NCI-H1694 (cell line): ENCODE results near the gene GREM2.
A peak's percentile ranks its signal among the peaks of the same experiment; 100 is the strongest.

ENCODE experiments used
- DNase-seq: peaks from one replicate; lab custom pipeline; 2025; lab: John Stamatoyannopoulos, UW

The GREM2 gene

DNA sequence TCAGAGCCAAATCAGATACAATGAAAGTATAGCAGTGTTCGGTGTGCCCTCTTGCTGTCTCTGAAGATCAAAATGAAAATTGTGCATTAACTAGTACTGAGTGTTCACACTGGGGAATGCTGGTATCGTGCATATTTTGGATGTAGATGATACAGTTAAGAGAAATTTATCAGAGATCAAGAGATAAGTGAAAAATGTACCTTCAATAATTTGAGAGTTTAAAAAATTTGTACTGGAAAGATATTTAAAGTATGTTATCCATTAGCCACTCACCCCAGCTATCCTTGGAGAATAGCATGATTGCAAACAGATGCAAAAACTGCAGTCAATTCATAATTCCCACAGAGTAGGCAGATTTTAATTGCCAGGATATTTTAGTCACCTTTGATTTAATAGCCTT lies 56.4 kb downstream of the GREM2 start:
- DNase-seq = no peak

DNA sequence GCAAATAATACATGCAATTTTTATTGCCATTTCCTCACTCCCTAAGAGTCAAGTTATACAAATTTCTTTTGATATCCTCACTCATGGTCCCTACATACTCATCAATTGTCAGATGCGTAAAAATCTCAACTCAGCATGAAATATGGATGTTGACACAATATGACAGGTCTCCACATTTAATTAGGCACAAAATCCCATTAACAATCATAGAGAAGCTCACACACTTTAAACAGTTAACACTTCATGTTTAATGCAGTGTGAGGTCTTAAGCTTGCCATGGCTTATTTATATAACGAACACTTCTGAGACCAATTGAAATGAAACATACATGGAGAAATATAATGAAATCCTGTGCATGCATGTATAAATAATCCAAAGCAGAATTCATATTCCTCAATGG lies 58.6 kb downstream of the GREM2 start:
- no peak for DNase-seq

- DNase-seq = no peak
Measured at GRCh38 chr1:240539769-240540414, 72.1 kb downstream of the GREM2 start.

- DNase-seq = no peak
Measured at GRCh38 chr1:240538776-240539430, 73.1 kb downstream of the GREM2 start.

- no peak for DNase-seq
Measured at GRCh38 chr1:240533154-240533780, 78.7 kb downstream of the GREM2 start.

DNA sequence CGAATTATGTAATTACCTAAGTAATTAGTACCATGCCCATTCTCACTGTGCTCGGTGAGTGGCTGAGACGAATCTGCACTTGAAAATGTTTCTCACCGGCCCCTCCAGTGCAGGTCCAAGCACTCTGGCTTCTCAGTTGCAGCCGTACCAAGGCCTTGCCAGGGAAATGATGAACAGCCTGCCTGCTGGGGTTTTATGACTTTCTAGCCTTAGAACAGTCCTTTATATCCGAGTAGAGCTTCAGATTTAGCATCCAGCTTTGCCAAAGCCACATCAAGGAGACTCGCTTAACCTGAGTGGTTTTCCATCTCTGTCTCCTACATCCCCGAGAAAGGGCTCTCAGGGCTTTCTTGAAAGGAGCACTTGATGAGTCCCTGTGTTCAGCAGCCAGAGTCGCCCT lies 83.4 kb downstream of the GREM2 start:
- DNase-seq = no peak

DNA sequence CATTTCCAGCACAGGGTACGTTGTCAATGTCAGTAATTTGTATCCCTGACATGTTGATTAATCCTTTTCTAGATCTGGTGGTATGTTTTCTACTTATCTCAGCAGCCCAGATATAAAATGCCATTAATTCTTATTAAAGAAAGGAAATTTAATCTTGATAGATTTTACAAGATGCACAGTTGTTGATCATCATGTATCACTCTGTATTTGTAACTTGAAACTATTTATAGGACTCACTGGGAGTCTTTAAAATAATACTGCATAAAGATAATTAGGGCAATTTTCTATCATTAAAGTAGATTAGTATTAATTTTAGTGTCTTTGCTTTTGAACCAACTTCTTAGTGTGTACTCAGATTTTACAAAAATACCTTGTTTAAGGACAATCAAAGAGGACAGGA lies 84.9 kb downstream of the GREM2 start:
- DNase-seq = no peak

- no peak for DNase-seq
Measured at GRCh38 chr1:240526312-240526711, 85.6 kb downstream of the GREM2 start.

GRCh38 chr1:240524356-240525069 lies 87.4 kb downstream of the GREM2 start:
- DNase-seq = no peak

GRCh38 chr1:240522122-240522822 lies 89.7 kb downstream of the GREM2 start:
- DNase-seq = no peak

GRCh38 chr1:240517891-240518290 lies 94.1 kb downstream of the GREM2 start:
- DNase-seq = no peak

GRCh38 chr1:240516069-240516468 lies 95.9 kb downstream of the GREM2 start:
- DNase-seq = no peak

GRCh38 chr1:240515505-240515904 lies 96.5 kb downstream of the GREM2 start:
- DNase-seq = no peak

DNA sequence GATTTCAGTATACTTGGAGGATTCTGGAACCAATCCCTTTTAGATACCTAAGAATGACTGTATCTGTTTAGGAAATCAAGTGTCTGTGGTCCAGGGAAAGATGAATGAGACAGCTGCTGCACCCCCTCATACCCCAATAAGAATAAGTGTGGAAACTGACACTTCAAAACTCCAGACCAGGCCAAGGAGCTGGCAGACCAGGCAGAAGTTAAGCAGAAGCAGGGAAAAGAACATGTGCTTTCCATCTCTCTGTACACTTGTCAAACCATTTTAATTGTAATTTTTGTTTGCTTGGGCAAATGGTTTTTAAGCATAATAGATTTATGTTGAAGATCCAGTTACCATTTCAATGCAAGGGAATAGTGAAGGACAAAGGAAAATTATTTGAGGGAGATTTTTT lies 100.2 kb downstream of the GREM2 start:
- DNase-seq = no peak

GRCh38 chr1:240508950-240509349 lies 103.0 kb downstream of the GREM2 start:
- DNase-seq = no peak

DNA sequence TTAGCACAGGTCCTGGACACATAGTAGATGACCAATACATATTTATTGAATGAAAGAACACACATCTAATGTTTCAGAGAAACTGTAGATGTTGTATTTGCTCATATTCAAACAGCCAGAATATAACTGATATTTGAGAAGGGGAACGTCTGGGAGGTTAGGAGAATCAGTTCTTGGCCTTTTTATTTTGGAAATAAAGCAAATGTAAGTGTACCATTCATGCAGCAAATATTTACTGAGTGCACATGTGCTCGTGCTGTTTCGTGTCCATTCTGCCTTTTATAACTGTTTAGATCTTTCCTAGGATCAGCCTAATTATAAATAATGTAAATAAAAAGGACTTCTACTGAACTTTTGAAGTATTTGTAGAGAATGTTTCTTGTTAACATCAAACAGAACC lies 103.8 kb downstream of the GREM2 start:
- no peak for DNase-seq

DNA sequence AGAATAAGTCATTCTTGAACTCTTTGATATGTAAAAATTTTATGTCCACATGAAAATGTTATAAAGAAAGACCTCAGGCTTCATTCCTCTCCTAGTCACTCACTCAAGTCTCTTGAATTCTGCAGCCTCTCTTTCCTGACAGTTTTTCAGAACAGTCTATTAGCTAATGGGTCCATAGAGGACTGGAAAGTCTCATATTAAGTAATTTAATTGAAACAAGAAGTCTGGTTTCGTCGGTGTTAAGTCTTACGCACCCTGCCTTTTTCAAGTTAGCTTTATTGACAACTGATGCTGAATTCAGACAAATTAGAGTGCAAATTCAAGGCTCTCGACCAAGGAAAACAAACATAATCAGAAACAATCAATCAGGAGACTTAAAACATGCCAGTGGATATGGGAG lies 105.8 kb downstream of the GREM2 start:
- no peak for DNase-seq

DNA sequence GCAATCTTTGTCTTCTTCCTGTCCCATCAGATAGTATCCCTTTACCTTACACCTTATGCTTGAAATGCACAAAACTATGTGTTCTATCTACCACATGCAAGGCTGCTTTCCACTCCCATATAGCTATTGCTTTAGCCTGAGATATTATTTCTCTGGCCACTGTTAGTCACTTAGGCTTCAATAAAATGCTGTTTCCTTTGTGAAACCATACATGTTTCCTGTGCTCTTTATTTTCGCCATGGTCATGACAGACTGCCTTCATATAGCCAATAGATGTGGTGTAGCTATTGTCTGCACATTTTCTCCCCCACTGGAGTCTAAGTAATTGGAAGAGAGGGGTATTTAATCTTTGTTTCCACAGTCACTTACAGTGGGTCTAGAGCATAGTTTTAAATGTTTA lies 108.4 kb downstream of the GREM2 start:
- DNase-seq = no peak

DNA sequence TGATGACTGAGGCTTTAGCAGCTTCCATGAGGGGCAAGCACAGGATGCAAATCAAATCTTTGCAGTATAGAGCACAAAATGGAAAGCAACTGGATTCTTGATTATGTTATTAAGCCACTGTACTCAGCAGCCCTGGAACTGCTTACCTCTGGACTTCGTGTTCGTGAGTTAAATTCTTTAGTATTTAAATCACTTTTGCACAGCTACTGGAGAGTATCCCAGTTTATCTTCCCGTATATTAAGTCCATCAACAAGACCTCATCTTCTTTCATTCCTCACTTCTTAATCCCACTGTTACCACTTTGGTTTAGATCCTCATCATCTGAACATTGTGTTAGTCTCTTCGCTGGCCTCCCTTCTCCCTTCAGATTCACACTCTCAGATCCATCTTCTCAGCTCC lies 108.9 kb downstream of the GREM2 start:
- DNase-seq = no peak

GRCh38 chr1:240501115-240501514 lies 110.8 kb downstream of the GREM2 start:
- no peak for DNase-seq

DNA sequence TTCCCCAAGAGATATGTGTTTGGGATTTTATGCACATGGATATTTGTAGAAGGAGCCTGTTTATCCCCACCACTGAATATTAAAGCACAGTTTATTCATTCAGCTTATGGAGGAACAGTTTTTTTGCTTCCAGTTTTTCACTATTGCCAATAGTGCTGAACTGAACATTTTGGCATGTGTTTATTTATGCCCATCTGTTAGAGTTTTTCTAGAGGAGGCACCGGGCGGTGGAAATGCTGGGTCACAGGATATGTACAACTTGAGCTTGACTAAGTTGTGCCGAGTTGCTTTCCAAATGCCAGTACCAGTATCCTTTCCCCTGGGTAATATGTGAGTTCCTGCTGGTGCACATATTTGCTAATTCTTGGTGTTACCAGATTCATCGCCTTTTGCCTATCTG lies 111.3 kb downstream of the GREM2 start:
- DNase-seq = peak; percentile 17

- DNase-seq = no peak
Measured at GRCh38 chr1:240499012-240499411, 112.9 kb downstream of the GREM2 start.
